ENCODE results near the gene RFX4. TPM values are rescaled to one million over a fixed set of nuclear protein-coding genes. Genes with fewer than 3 reads are reported as not detected.

The RFX4 gene
- total RNA-seq, 1 donor from 2014 or later = not detected

- H3K27ac Mint-ChIP-seq (ENCODE audit: unreplicated experiment) = no peak overlapping the region
- DNase-seq (ENCODE audit: low spot score) = no peak
- H3K4me1 Mint-ChIP-seq (ENCODE audit: unreplicated experiment) = no peaks in the 10 kb centered on the region
- H3K36me3 Mint-ChIP-seq (ENCODE audit: low read depth, unreplicated experiment) = peaks cover 4% of the 10 kb centered on the region
- no peaks in the 10 kb centered on the region for H3K9me3 Mint-ChIP-seq (ENCODE audit: unreplicated experiment)
- no peak overlapping the region for H3K4me3 Mint-ChIP-seq (ENCODE audit: unreplicated experiment)
- TF ChIP-seq CTCF (IDR thresholded peaks at IDR 0.05; ENCODE audit: unreplicated experiment) = no peak
- H3K27me3 Mint-ChIP-seq (ENCODE audit: unreplicated experiment) = peaks cover 2% of the 10 kb centered on the region
These were observed 96.8 kb downstream of the RFX4 start for GRCh38 chr12:106679574-106679973.

GRCh38 chr12:106680280-106680679, 97.5 kb downstream of the RFX4 start:
- DNase-seq (ENCODE audit: low spot score) = no peak
- H3K4me3 Mint-ChIP-seq (ENCODE audit: unreplicated experiment) = no peak overlapping the region
- H3K9me3 Mint-ChIP-seq (ENCODE audit: unreplicated experiment) = no peaks in the 10 kb centered on the region
- H3K36me3 Mint-ChIP-seq (ENCODE audit: low read depth, unreplicated experiment) = peaks cover 4% of the 10 kb centered on the region
- TF ChIP-seq CTCF (IDR thresholded peaks at IDR 0.05; ENCODE audit: unreplicated experiment) = no peak
- H3K27ac Mint-ChIP-seq (ENCODE audit: unreplicated experiment) = no peak overlapping the region
- H3K4me1 Mint-ChIP-seq (ENCODE audit: unreplicated experiment) = no peaks in the 10 kb centered on the region
- peaks cover 2% of the 10 kb centered on the region for H3K27me3 Mint-ChIP-seq (ENCODE audit: unreplicated experiment)

- no peaks in the 10 kb centered on the region for H3K36me3 Mint-ChIP-seq (ENCODE audit: low read depth, unreplicated experiment)
- H3K27ac Mint-ChIP-seq (ENCODE audit: unreplicated experiment) = no peak overlapping the region
- H3K4me3 Mint-ChIP-seq (ENCODE audit: unreplicated experiment) = no peak overlapping the region
- no peak for DNase-seq (ENCODE audit: low spot score)
- H3K27me3 Mint-ChIP-seq (ENCODE audit: unreplicated experiment) = peaks cover 2% of the 10 kb centered on the region
- TF ChIP-seq CTCF (IDR thresholded peaks at IDR 0.05; ENCODE audit: unreplicated experiment) = no peak
- H3K9me3 Mint-ChIP-seq (ENCODE audit: unreplicated experiment) = no peaks in the 10 kb centered on the region
- H3K4me1 Mint-ChIP-seq (ENCODE audit: unreplicated experiment) = no peaks in the 10 kb centered on the region
These were observed 98.4 kb downstream of the RFX4 start for GRCh38 chr12:106681210-106681609.

- no peak for DNase-seq (ENCODE audit: low spot score)
- Mint-ChIP-seq H3K27ac (ENCODE audit: unreplicated experiment) (no peak overlapping the region), H3K27me3 (ENCODE audit: unreplicated experiment) (peaks cover 2% of the 10 kb centered on the region)
These were observed 99.9 kb downstream of the RFX4 start for GRCh38 chr12:106682594-106683234.

More at GRCh38 chr12:106682594-106683234, 99.9 kb downstream of the RFX4 start:
- Mint-ChIP-seq H3K4me3 (ENCODE audit: unreplicated experiment) (no peak overlapping the region), H3K9me3 (ENCODE audit: unreplicated experiment) (no peaks in the 10 kb centered on the region), H3K36me3 (ENCODE audit: low read depth, unreplicated experiment) (no peaks in the 10 kb centered on the region), H3K4me1 (ENCODE audit: unreplicated experiment) (no peaks in the 10 kb centered on the region)
- TF ChIP-seq CTCF (IDR thresholded peaks at IDR 0.05; ENCODE audit: unreplicated experiment) = no peak
